Calu3 (cell line): ENCODE results near the gene STK11. TPM values are rescaled to one million over a fixed set of nuclear protein-coding genes. Genes with fewer than 3 reads are reported as not detected.

Experiments used
- BruUV-seq: library from RNA; stranded (reverse); fragments of 400-500 nt; replicated peaks from 2 replicates; lab custom pipeline; 2021; lab: Mats Ljungman, UMichigan
- CTCF ChIA-PET: fragments of 300-600 bp; sonication (Branson Sonifier 250); formaldehyde crosslinking; loops from one replicate; lab custom pipeline; 2022; ENCODE audit warnings: antibody characterized with exemption; lab: Charles Lee
- DNase-seq: peaks from one replicate; pipeline ENCODE4 v3.0.0; 2022
- H3K27ac Mint-ChIP-seq: one replicate; pipeline ENCODE4 v1.8.0; 2022; ENCODE audit warnings: mixed read lengths; ENCODE audit not compliant: unreplicated experiment
- H3K27me3 Mint-ChIP-seq: one replicate; pipeline ENCODE4 v1.8.0; 2022; ENCODE audit warnings: mixed read lengths; ENCODE audit not compliant: unreplicated experiment
- H3K36me3 Mint-ChIP-seq: one replicate; pipeline ENCODE4 v1.8.0; 2022; ENCODE audit warnings: mild to moderate bottlenecking, moderate library complexity, mixed read lengths; ENCODE audit not compliant: insufficient read depth, unreplicated experiment
- H3K4me1 Mint-ChIP-seq: one replicate; pipeline ENCODE4 v1.8.0; 2022; ENCODE audit warnings: mild to moderate bottlenecking, low read depth, mixed read lengths; ENCODE audit not compliant: unreplicated experiment
- H3K4me3 Mint-ChIP-seq: one replicate; pipeline ENCODE4 v1.8.0; 2022; ENCODE audit warnings: mild to moderate bottlenecking, low read depth, moderate library complexity, mixed read lengths; ENCODE audit not compliant: unreplicated experiment
- H3K9me3 Mint-ChIP-seq: one replicate; pipeline ENCODE4 v1.8.0; 2022; ENCODE audit warnings: low read depth, mixed read lengths; ENCODE audit not compliant: unreplicated experiment
- CTCF ChIP-seq: fragments of 200-600 bp; IDR thresholded peaks from one replicate; pipeline ENCODE4 v1.8.0; 2022; ENCODE audit warnings: antibody characterized with exemption; ENCODE audit not compliant: unreplicated experiment
- intact Hi-C: fragments of 100-400 bp; cut with micrococcal nuclease; formaldehyde crosslinking; loops from one replicate; pipeline ENCODE4 v1.10.0; 2022; ENCODE audit not compliant: unreplicated experiment
- total RNA-seq: library from RNA; stranded (reverse); gene quantifications from 2 replicates; pipeline ENCODE4 v1.2.3, GENCODE V29; 2022

STK11 gene
- total RNA-seq, 1 experiment from 2014 or later, result 58.3 TPM

DNA sequence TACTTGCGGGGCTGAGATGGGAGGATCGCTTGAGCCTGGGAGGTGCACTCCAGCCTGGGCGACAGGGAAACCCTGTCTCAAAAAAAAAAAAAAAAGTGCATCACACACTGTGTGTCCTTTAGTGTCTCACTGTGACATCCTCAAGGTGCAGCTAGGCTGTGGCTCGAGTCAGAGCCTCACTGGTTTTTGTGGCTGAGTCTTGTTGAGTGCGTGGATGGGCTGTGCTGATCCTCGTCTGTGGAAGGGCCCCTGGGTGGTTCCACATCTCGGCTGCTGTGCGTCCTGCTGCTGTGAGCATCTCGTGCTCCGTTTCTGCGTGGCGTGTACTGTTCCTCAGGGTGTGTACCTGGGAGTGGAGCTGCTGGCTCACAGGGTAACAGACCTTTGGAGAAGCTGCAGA, 11.2 kb downstream of the STK11 start:
- CTCF ChIA-PET, result no interaction called here
- BruUV-seq, result no TSS peak
- Mint-ChIP-seq H3K27me3 (no peaks in the 10 kb centered on the region), H3K27ac (no peak overlapping the region), H3K36me3 (peaks cover 15% of the 10 kb centered on the region), H3K4me3 (no peak overlapping the region), H3K9me3 (no peaks in the 10 kb centered on the region), H3K4me1 (no peaks in the 10 kb centered on the region)
- TF ChIP-seq CTCF, result no peak
- no peak for DNase-seq
- intact Hi-C loops, result no loop called here

GRCh38 chr19:1217366-1217765, 11.8 kb downstream of the STK11 start:
- CTCF ChIA-PET, result no interaction called here
- intact Hi-C loops, result no loop called here
- BruUV-seq, result no TSS peak
- peaks cover 15% of the 10 kb centered on the region for H3K36me3 Mint-ChIP-seq
- H3K27ac Mint-ChIP-seq, result no peak overlapping the region
- no peaks in the 10 kb centered on the region for H3K9me3 Mint-ChIP-seq
- H3K4me1 Mint-ChIP-seq, result no peaks in the 10 kb centered on the region
- no peak for DNase-seq
- no peak overlapping the region for H3K4me3 Mint-ChIP-seq
- H3K27me3 Mint-ChIP-seq, result no peaks in the 10 kb centered on the region
- TF ChIP-seq CTCF, result no peak

DNA sequence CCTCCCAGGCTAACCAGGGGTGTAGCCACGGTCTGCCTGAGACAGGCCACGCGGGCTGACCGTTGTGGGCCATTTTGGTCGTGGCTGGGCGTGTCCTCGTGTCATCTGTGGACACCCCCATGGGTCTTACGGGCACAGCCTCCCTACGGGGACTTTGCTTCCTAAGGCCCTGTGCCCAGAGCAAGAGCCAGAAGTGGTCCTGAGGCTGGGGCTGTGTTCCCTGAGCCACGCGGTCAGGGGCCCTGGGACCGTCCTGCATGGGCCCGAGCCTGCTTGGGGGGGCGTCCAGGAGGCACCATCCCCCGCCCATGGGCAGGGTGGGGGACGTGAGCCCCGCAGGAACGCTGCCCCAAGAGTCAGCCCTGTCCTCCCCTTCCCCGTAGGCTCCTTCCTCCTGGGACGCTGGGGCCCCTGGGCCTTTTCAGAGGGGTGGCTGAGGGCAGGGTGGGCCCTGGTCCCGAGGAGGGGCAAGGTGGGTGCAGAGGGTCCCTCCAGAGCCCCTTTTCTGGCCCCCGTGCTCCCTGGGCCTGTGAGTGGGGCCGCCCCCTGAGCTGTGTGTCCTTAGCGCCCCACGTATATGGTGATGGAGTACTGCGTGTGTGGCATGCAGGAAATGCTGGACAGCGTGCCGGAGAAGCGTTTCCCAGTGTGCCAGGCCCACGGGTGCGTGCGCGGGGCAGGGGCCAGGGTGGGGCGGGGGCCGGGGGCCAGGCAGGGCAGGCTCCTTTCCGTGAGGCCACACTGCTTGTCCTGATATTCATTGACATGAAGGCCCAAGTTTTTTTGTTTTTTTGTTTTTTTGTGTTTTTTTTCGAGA, 13.4 kb downstream of the STK11 start:
- no peak overlapping the region for H3K4me3 Mint-ChIP-seq
- no peak for TF ChIP-seq CTCF
- no peak overlapping the region for H3K27ac Mint-ChIP-seq
- H3K4me1 Mint-ChIP-seq, result no peaks in the 10 kb centered on the region
- intact Hi-C loops, result no loop called here
- no peaks in the 10 kb centered on the region for H3K9me3 Mint-ChIP-seq
- H3K36me3 Mint-ChIP-seq, result peaks cover 5% of the 10 kb centered on the region
- DNase-seq, result no peak
- no TSS peak for BruUV-seq
- CTCF ChIA-PET, result no interaction called here
- no peaks in the 10 kb centered on the region for H3K27me3 Mint-ChIP-seq

DNA sequence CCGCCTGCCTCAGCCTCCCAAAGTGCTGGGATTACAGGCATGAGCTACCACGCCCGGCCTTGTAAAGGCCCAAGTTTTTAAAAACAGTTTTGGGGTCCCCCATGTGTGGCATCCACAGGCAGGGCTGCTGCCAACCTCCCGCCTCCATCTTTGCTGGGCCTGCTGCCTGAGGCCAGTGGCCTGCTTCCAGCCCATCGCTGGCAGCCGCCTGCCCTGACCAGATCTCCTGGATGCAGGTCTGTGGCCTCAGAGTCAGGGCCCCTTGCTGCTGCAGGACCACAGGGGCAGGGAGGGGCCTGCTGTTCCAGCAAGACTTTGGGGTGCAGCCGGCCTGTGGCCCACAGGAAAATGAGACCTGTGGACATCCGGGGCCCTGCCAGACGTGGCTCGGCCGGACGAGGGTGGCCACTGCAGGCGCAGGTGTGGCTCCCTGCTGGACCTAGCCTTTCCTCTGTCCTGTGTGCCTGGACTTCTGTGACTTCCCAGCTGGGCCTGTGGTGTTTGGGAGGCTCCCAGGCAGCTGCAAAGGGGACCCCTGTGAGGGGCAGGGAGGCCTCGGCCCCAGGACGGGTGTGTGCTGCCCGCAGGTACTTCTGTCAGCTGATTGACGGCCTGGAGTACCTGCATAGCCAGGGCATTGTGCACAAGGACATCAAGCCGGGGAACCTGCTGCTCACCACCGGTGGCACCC, 14.4 kb downstream of the STK11 start:
- no peaks in the 10 kb centered on the region for H3K9me3 Mint-ChIP-seq
- no peak for TF ChIP-seq CTCF
- no TSS peak for BruUV-seq
- intact Hi-C loops, result no loop called here
- no peaks in the 10 kb centered on the region for H3K4me1 Mint-ChIP-seq
- no peak overlapping the region for H3K4me3 Mint-ChIP-seq
- H3K27me3 Mint-ChIP-seq, result no peaks in the 10 kb centered on the region
- no peak for DNase-seq
- H3K36me3 Mint-ChIP-seq, result no peaks in the 10 kb centered on the region
- no peak overlapping the region for H3K27ac Mint-ChIP-seq
- CTCF ChIA-PET, result no interaction called here
